Activated T-cell treated with anti-CD3 and anti-CD28 coated beads for 1 hour (primary cell): Measurements from ENCODE around the gene ARMC2.
"Not testable (repeated sequence)": the region's sequence is repeated elsewhere in the genome, so short reads cannot be mapped to it uniquely, and the experiment has no call there.

Source experiments
- DNase-seq: peaks from one replicate; pipeline ENCODE4 v3.0.0-alpha.2; 2020; ENCODE audit warnings: low read depth

The ARMC2 gene

GRCh38 chr6:108835218-108835850 lies 12.9 kb upstream of the ARMC2 start:
- DNase-seq, result peak; percentile 76

GRCh38 chr6:108836061-108836460 lies 12.2 kb upstream of the ARMC2 start:
- DNase-seq, result no peak

GRCh38 chr6:108837236-108837971 lies 10.8 kb upstream of the ARMC2 start:
- DNase-seq, result no peak

- no peak for DNase-seq
Measured at GRCh38 chr6:108838101-108838717, 10.0 kb upstream of the ARMC2 start.

- no peak for DNase-seq
Measured at GRCh38 chr6:108839083-108839642, 9.1 kb upstream of the ARMC2 start.

GRCh38 chr6:108840919-108841318 lies 7.3 kb upstream of the ARMC2 start:
- DNase-seq, result no peak

GRCh38 chr6:108841377-108841855 lies 6.8 kb upstream of the ARMC2 start:
- DNase-seq, result no peak

- no peak for DNase-seq
Measured at GRCh38 chr6:108844135-108844534, 4.1 kb upstream of the ARMC2 start.

- no peak for DNase-seq
Measured at GRCh38 chr6:108845145-108845544, 3.1 kb upstream of the ARMC2 start.

- DNase-seq, result no peak
Measured at GRCh38 chr6:108846101-108846500, 2.1 kb upstream of the ARMC2 start.

- DNase-seq, result no peak
Measured at GRCh38 chr6:108846628-108847027, 1.6 kb upstream of the ARMC2 start.

- no peak for DNase-seq
Measured at GRCh38 chr6:108847738-108848115, 495 bp upstream of the ARMC2 start.

GRCh38 chr6:108850669-108851465 lies 2.6 kb downstream of the ARMC2 start:
- DNase-seq, result no peak

GRCh38 chr6:108851756-108852155 lies 3.5 kb downstream of the ARMC2 start:
- no peak for DNase-seq

GRCh38 chr6:108853077-108853476 lies 4.9 kb downstream of the ARMC2 start:
- no peak for DNase-seq

GRCh38 chr6:108862479-108863191 lies 14.4 kb downstream of the ARMC2 start:
- no peak for DNase-seq

GRCh38 chr6:108865751-108866286 lies 17.6 kb downstream of the ARMC2 start:
- not testable (repeated sequence) for DNase-seq

- no peak for DNase-seq
Measured at GRCh38 chr6:108866798-108867197, 18.6 kb downstream of the ARMC2 start.

- no peak for DNase-seq
Measured at GRCh38 chr6:108868647-108869046, 20.4 kb downstream of the ARMC2 start.

- no peak for DNase-seq
Measured at GRCh38 chr6:108869876-108870275, 21.7 kb downstream of the ARMC2 start.

- DNase-seq, result no peak
Measured at GRCh38 chr6:108870357-108870756, 22.1 kb downstream of the ARMC2 start.
